ENCODE results near the gene SLC35A4.

Gene SLC35A4

DNA sequence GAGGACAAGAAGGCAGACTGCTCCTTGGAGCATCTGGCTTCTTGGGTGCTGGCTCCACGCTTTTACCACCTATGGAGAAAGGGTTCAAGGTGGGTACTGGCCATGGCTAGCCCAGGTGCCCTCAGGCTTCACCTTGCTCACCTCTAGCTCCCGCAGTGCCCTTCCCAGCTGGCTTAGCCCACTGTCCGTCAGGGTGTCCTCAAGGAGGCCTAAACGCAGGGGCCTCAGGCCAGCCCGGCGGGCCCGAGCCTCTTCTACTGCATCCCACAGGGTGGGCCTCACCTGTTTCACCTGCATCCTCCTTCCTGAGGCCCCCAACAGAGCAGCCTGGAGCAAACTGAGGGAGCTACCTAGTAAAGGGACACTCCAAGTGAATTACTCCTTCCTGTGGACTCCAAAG is 9.1 kb downstream of the SLC35A4 start:
- TF ChIP-seq YY1 (IDR thresholded peaks at IDR 0.05; ENCODE audit: low read depth): no peak
- TF ChIP-seq, protein P1, sequence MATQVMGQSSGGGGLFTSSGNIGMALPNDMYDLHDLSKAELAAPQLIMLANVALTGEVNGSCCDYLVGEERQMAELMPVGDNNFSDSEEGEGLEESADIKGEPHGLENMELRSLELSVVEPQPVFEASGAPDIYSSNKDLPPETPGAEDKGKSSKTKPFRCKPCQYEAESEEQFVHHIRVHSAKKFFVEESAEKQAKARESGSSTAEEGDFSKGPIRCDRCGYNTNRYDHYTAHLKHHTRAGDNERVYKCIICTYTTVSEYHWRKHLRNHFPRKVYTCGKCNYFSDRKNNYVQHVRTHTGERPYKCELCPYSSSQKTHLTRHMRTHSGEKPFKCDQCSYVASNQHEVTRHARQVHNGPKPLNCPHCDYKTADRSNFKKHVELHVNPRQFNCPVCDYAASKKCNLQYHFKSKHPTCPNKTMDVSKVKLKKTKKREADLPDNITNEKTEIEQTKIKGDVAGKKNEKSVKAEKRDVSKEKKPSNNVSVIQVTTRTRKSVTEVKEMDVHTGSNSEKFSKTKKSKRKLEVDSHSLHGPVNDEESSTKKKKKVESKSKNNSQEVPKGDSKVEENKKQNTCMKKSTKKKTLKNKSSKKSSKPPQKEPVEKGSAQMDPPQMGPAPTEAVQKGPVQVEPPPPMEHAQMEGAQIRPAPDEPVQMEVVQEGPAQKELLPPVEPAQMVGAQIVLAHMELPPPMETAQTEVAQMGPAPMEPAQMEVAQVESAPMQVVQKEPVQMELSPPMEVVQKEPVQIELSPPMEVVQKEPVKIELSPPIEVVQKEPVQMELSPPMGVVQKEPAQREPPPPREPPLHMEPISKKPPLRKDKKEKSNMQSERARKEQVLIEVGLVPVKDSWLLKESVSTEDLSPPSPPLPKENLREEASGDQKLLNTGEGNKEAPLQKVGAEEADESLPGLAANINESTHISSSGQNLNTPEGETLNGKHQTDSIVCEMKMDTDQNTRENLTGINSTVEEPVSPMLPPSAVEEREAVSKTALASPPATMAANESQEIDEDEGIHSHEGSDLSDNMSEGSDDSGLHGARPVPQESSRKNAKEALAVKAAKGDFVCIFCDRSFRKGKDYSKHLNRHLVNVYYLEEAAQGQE (IDR thresholded peaks at IDR 0.05; ENCODE audit: low read depth): no peak
- TF ChIP-seq ZBTB7A (IDR thresholded peaks at IDR 0.05; ENCODE audit: low read depth): no peak
- TF ChIP-seq CREB1 (IDR thresholded peaks at IDR 0.05; ENCODE audit: low read depth): no peak
- TF ChIP-seq, protein P2, sequence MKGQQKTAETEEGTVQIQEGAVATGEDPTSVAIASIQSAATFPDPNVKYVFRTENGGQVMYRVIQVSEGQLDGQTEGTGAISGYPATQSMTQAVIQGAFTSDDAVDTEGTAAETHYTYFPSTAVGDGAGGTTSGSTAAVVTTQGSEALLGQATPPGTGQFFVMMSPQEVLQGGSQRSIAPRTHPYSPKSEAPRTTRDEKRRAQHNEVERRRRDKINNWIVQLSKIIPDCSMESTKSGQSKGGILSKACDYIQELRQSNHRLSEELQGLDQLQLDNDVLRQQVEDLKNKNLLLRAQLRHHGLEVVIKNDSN (IDR thresholded peaks at IDR 0.05): no peak
- no peak for TF ChIP-seq CEBPB (IDR thresholded peaks at IDR 0.05)
- no peak for TF ChIP-seq NFIC (IDR thresholded peaks at IDR 0.05)
- TF ChIP-seq TAF1 (IDR thresholded peaks at IDR 0.05; ENCODE audit: low read depth): no peak
- no peak for TF ChIP-seq RAD21 (IDR thresholded peaks at IDR 0.05; ENCODE audit: low read depth)
- TF ChIP-seq EGR1 (IDR thresholded peaks at IDR 0.05): no peak
- no peak for TF ChIP-seq TCF12 (IDR thresholded peaks at IDR 0.05; ENCODE audit: low read depth)
- no peak for TF ChIP-seq TEAD4 (IDR thresholded peaks at IDR 0.05)
- TF ChIP-seq FOXM1 (IDR thresholded peaks at IDR 0.05; ENCODE audit: borderline replicate concordance, low read depth): no peak
- TF ChIP-seq, protein P3, sequence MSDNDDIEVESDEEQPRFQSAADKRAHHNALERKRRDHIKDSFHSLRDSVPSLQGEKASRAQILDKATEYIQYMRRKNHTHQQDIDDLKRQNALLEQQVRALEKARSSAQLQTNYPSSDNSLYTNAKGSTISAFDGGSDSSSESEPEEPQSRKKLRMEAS (IDR thresholded peaks at IDR 0.05): no peak
- no peak for TF ChIP-seq EP300 (IDR thresholded peaks at IDR 0.05; ENCODE audit: borderline replicate concordance)

DNA sequence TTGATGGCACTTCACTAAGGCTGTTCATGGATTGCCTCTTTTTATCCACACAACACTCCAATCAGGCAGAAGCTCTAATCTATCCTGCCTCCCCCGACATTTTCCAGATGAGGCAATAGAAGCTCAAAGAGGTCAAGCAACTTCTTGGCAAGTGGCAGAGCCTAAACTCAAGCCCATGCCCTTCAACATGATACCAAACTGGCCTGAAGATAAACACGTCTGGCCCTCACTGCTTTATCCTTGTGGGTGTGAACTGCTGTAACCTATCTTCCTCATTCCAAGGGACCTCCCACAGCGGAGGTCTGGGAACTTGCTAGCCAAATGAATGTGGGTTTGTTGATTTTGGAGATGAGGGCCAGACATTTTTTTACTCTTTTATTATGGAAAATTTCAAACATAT is 9.5 kb downstream of the SLC35A4 start:
- TF ChIP-seq TCF12 (IDR thresholded peaks at IDR 0.05; ENCODE audit: low read depth): no peak
- TF ChIP-seq NFIC (IDR thresholded peaks at IDR 0.05): no peak
- TF ChIP-seq EGR1 (IDR thresholded peaks at IDR 0.05): no peak
- no peak for TF ChIP-seq FOXM1 (IDR thresholded peaks at IDR 0.05; ENCODE audit: borderline replicate concordance, low read depth)
- no peak for TF ChIP-seq RAD21 (IDR thresholded peaks at IDR 0.05; ENCODE audit: low read depth)
- TF ChIP-seq, protein P3 (IDR thresholded peaks at IDR 0.05): no peak
- TF ChIP-seq, protein P2 (IDR thresholded peaks at IDR 0.05): no peak
- TF ChIP-seq EP300 (IDR thresholded peaks at IDR 0.05; ENCODE audit: borderline replicate concordance): no peak
- TF ChIP-seq YY1 (IDR thresholded peaks at IDR 0.05; ENCODE audit: low read depth): no peak
- TF ChIP-seq CREB1 (IDR thresholded peaks at IDR 0.05; ENCODE audit: low read depth): no peak
- TF ChIP-seq TAF1 (IDR thresholded peaks at IDR 0.05; ENCODE audit: low read depth): no peak
- TF ChIP-seq, protein P1 (IDR thresholded peaks at IDR 0.05; ENCODE audit: low read depth): no peak
- no peak for TF ChIP-seq TEAD4 (IDR thresholded peaks at IDR 0.05)
- TF ChIP-seq CEBPB (IDR thresholded peaks at IDR 0.05): no peak
- no peak for TF ChIP-seq ZBTB7A (IDR thresholded peaks at IDR 0.05; ENCODE audit: low read depth)

DNA sequence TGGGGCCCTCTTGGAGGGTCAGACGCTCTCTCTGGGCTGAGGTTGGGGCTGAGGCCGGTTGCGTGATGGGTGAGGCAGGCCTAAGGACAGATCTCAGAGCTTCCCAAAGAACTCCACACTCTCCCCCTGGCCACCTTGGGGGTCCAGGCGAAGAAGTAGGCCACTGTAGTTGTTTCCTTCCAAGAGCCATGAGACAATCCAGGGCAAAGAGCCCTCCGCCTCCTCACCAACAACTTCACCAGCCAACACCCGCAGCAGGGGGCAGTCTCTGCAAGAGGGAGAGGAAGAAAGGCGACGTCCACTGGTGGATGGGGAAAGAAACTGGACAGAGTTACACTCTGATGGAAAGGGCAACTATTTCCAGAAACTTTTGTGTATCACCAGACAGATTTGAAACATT is 10.7 kb downstream of the SLC35A4 start:
- TF ChIP-seq CEBPB (IDR thresholded peaks at IDR 0.05) (no peak), RAD21 (IDR thresholded peaks at IDR 0.05; ENCODE audit: low read depth) (peak; percentile 80), TEAD4 (IDR thresholded peaks at IDR 0.05) (no peak), EP300 (IDR thresholded peaks at IDR 0.05; ENCODE audit: borderline replicate concordance) (no peak)

DNA sequence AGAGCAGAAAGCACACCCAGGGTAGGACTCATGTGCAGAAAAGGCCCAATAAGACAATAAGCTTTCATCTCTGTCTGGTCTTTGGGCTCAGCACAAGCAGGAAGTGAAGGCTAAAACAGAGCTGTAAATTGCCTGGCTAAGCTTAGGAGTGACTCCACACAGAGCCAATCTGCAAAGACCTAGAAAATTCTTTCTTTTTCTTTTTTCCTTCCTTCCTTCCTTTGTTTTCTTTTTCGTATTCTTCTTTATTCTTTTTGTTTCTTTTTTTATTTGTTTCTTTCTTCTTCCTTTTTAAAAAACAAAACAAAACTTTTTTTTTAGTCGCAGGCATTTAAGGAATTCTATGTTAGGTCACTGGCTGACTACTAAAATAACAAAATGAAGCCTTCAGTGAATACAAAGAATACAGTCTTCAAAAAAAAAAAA is 12.2 kb downstream of the SLC35A4 start:
- TF ChIP-seq CREB1 (IDR thresholded peaks at IDR 0.05; ENCODE audit: low read depth) (no peak), FOXM1 (IDR thresholded peaks at IDR 0.05; ENCODE audit: borderline replicate concordance, low read depth) (no peak), YY1 (IDR thresholded peaks at IDR 0.05; ENCODE audit: low read depth) (no peak), TEAD4 (IDR thresholded peaks at IDR 0.05) (no peak), EGR1 (IDR thresholded peaks at IDR 0.05) (no peak), TAF1 (IDR thresholded peaks at IDR 0.05; ENCODE audit: low read depth) (no peak), EP300 (IDR thresholded peaks at IDR 0.05; ENCODE audit: borderline replicate concordance) (no peak), ZBTB7A (IDR thresholded peaks at IDR 0.05; ENCODE audit: low read depth) (no peak), TCF12 (IDR thresholded peaks at IDR 0.05; ENCODE audit: low read depth) (no peak), CEBPB (IDR thresholded peaks at IDR 0.05) (no peak), RAD21 (IDR thresholded peaks at IDR 0.05; ENCODE audit: low read depth) (no peak)
- TF ChIP-seq, protein P2 (IDR thresholded peaks at IDR 0.05): no peak
- TF ChIP-seq, protein P3 (IDR thresholded peaks at IDR 0.05): no peak
- TF ChIP-seq, protein P1 (IDR thresholded peaks at IDR 0.05; ENCODE audit: low read depth): no peak

Measured in Ishikawa (cell line).